Left hindlimb (tissue), 1 donor: ENCODE data around the gene LAG3.
"Not testable (repeated sequence)": the region's sequence is repeated elsewhere in the genome, so short reads cannot be mapped to it uniquely, and the experiment has no call there.

Experiments
- DNase-seq: peaks from one replicate; pipeline ENCODE4 v3.0.0-alpha.2; 2018

LAG3 gene

GRCh38 chr12:6772331-6772695 is at the start of gene LAG3:
Gene LAG3 (plus strand): TSS chr12:6772520. CDS start chr12:6772853, 333 bp downstream.
- no peak for DNase-seq

GRCh38 chr12:6722863-6723262 is 49.5 kb upstream of the LAG3 start:
- no peak for DNase-seq

GRCh38 chr12:6723607-6724408 is 48.5 kb upstream of the LAG3 start, which contains the start of gene COPS7A:
Gene COPS7A (plus strand): TSS chr12:6724046. CDS start chr12:6724657, 611 bp downstream.
- peak; percentile 98 for DNase-seq

- DNase-seq = no peak
These were observed 47.9 kb upstream of the LAG3 start for GRCh38 chr12:6724409-6724797.

GRCh38 chr12:6725350-6725749 is 47.0 kb upstream of the LAG3 start:
- no peak for DNase-seq

GRCh38 chr12:6729186-6729585 is 43.1 kb upstream of the LAG3 start:
- DNase-seq = no peak

- no peak for DNase-seq
These were observed 42.2 kb upstream of the LAG3 start for GRCh38 chr12:6730169-6730568.

- no peak for DNase-seq
These were observed 37.6 kb upstream of the LAG3 start for GRCh38 chr12:6734506-6735387.

- DNase-seq = peak; percentile 76
These were observed 36.7 kb upstream of the LAG3 start for GRCh38 chr12:6735448-6736191.

- DNase-seq = no peak
These were observed 35.6 kb upstream of the LAG3 start for GRCh38 chr12:6736754-6737153.

GRCh38 chr12:6742080-6742479 is 30.2 kb upstream of the LAG3 start:
- not testable (repeated sequence) for DNase-seq

GRCh38 chr12:6742834-6743233 is 29.5 kb upstream of the LAG3 start:
- no peak for DNase-seq

- DNase-seq = not testable (repeated sequence)
These were observed 29.0 kb upstream of the LAG3 start for GRCh38 chr12:6743300-6743699.

GRCh38 chr12:6745741-6746525 is 26.4 kb upstream of the LAG3 start:
- no peak for DNase-seq

GRCh38 chr12:6747216-6747615 is 25.1 kb upstream of the LAG3 start:
- DNase-seq = no peak

- no peak for DNase-seq
These were observed 23.6 kb upstream of the LAG3 start for GRCh38 chr12:6748761-6749160.

- no peak for DNase-seq
These were observed 21.8 kb upstream of the LAG3 start for GRCh38 chr12:6750506-6750905.

- no peak for DNase-seq
These were observed 20.6 kb upstream of the LAG3 start for GRCh38 chr12:6751767-6752166.

- DNase-seq = peak; percentile 84
These were observed 20.0 kb upstream of the LAG3 start for GRCh38 chr12:6752167-6752920.

- peak; percentile 99 for DNase-seq
These were observed 19.2 kb upstream of the LAG3 start, which contains the start of gene MLF2 for GRCh38 chr12:6752921-6753771. Gene MLF2 (minus strand): TSS chr12:6753141. CDS start chr12:6752334, 807 bp downstream.
